Measurements from ENCODE around the gene ZNF792.

DNA sequence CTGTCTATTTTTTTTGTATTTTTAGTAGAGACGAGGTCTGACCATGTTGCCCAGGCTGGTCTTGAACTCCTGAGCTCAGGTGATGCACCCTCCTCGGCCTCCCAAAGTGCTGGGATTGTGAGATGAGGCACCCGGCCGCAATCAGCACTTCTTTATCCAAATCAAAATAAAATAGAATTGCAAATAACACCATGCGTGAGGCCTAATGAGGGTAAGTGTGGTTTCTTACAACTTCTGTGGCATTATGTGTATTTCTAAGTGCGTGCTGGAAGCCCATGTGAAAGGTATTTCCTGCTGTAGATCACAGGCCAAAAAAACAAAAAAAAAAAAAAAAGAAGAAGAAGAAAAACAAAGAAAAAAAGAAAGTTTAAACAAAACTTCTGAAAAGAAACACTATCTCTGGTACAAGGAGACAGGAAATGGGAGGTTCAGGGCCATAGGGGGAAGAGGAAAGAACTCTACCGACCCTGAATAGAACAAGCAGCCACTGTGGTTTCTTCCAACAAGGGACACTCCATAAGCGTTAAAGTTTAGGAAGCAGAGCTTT lies 33.1 kb upstream of the ZNF792 start:
- TF ChIP-seq, protein P1, sequence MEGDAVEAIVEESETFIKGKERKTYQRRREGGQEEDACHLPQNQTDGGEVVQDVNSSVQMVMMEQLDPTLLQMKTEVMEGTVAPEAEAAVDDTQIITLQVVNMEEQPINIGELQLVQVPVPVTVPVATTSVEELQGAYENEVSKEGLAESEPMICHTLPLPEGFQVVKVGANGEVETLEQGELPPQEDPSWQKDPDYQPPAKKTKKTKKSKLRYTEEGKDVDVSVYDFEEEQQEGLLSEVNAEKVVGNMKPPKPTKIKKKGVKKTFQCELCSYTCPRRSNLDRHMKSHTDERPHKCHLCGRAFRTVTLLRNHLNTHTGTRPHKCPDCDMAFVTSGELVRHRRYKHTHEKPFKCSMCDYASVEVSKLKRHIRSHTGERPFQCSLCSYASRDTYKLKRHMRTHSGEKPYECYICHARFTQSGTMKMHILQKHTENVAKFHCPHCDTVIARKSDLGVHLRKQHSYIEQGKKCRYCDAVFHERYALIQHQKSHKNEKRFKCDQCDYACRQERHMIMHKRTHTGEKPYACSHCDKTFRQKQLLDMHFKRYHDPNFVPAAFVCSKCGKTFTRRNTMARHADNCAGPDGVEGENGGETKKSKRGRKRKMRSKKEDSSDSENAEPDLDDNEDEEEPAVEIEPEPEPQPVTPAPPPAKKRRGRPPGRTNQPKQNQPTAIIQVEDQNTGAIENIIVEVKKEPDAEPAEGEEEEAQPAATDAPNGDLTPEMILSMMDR (IDR thresholded peaks at IDR 0.05; ENCODE audit: insufficient read depth, low read depth, low read length): no peak
- no peak for TF ChIP-seq EZH2 (IDR thresholded peaks at IDR 0.05; ENCODE audit: insufficient read depth, low read length)
